BLaER1 treated with 17β-estradiol and CSF1 and Interleukin-3, amounts not matched to agents 10 nM and 100 nM (cell line): ENCODE measurements around the gene KCNH2.

Experiments used
- H3K27ac ChIP-seq, 11 experiments: shearing (Covaris generic); formaldehyde crosslinking; 2 replicates each; pipeline ENCODE4 v1.8.1; 2022
- H3K27me3 ChIP-seq, 11 experiments: shearing (Covaris generic); formaldehyde crosslinking; 2 replicates each; pipeline ENCODE4 v1.8.1; 2022
- H3K36me3 ChIP-seq, 11 experiments: shearing (Covaris generic); formaldehyde crosslinking; 2 replicates each; pipeline ENCODE4 v1.8.1; 2022
- H3K4me1 ChIP-seq, 10 experiments: shearing (Covaris generic); formaldehyde crosslinking; 2 replicates each; pipeline ENCODE4 v1.8.1; 2022
- H3K4me2 ChIP-seq, 11 experiments: shearing (Covaris generic); formaldehyde crosslinking; 2 replicates each; pipeline ENCODE4 v1.8.1; 2022
- H3K4me3 ChIP-seq, 10 experiments: shearing (Covaris generic); formaldehyde crosslinking; 2 replicates each; pipeline ENCODE4 v1.8.1; 2022
- H3K9ac ChIP-seq, 11 experiments: shearing (Covaris generic); formaldehyde crosslinking; 2 replicates each; pipeline ENCODE4 v1.8.1; 2022
- H3K9me3 ChIP-seq, 11 experiments: shearing (Covaris generic); formaldehyde crosslinking; replicated peaks in 1 of 11; 2 replicates each; pipeline ENCODE4 v1.8.1; 2022
- H4K20me1 ChIP-seq, 11 experiments: shearing (Covaris generic); formaldehyde crosslinking; 2 replicates each; pipeline ENCODE4 v1.8.1; 2022
- Cebpa-rat ChIP-seq, 11 experiments: shearing (Covaris generic); IDR thresholded peaks; 2 replicates each; pipeline ENCODE4 v1.8.1; 2022

KCNH2 gene

DNA sequence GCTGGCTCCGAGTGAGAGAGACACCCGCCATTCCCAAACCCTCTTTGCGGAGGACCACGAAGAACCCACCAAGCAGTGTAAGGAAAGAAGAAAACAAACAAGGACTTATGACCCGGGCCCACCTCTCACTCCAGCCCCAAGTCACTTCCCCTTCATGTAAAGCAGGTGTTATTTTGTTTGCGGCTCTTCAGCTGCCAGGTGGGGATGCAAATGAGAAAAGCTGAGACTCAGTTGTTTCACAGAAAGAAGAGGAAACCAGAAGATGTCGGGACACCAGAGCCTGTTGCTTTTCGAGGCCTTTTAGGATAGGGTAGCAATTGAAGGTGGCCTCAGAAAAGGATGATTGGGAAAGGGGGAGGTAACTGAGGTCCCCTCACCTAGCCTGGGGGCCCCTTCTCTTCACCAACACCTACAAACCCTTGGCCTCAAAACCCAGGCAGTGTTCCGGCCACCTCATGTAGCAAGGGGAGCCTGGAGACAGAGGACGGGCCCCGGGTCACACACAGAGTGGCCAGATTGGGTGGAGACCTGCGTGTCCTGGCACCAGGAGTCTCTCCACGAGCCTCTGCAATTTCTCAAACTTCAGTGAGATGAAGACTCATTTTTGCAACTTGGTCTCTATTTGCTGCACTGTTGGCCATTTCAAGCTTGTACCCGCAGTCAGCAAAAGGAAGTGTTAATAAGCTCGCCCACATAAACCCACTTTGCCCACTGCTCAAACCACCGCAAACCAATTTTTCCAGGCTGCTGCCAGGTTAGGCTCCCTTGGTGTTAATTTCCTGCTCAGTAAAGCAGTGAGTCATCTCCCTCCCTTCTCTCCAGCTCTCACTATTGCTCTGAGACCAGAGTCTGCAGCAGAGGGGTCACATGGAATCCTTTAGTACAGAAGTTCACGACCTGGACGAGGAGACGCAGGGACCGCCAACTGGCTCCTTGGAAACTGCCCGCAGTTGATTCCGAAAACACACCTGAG is 80.3 kb downstream of the KCNH2 start:
- no peak overlapping the region for H3K4me3 ChIP-seq
- peaks cover 0 to 21% (median 13%) of the 10 kb centered on the region in 11 experiments; a peak in 10 of 22 replicates for H3K27me3 ChIP-seq
- TF ChIP-seq Cebpa-rat (IDR thresholded peaks at IDR 0.05): no peak
- H4K20me1 ChIP-seq: peaks cover 0 to 13% (median 0%) of the 10 kb centered on the region in 11 experiments; a peak in 2 of 22 replicates
- H3K27ac ChIP-seq: no peak overlapping the region
- H3K9me3 ChIP-seq: peaks cover 17 to 22% (median 21%) of the 10 kb centered on the region in 11 experiments
- H3K4me2 ChIP-seq: peak overlapping the region in 9 of 11 experiments; percentile 6 to 52 (median 29); a peak in 13 of 22 replicates
- no peaks in the 10 kb centered on the region for H3K36me3 ChIP-seq
- peaks cover 9 to 28% (median 13%) of the 10 kb centered on the region in 10 experiments; a peak in 14 of 20 replicates for H3K4me1 ChIP-seq
- H3K9ac ChIP-seq: no peak overlapping the region

DNA sequence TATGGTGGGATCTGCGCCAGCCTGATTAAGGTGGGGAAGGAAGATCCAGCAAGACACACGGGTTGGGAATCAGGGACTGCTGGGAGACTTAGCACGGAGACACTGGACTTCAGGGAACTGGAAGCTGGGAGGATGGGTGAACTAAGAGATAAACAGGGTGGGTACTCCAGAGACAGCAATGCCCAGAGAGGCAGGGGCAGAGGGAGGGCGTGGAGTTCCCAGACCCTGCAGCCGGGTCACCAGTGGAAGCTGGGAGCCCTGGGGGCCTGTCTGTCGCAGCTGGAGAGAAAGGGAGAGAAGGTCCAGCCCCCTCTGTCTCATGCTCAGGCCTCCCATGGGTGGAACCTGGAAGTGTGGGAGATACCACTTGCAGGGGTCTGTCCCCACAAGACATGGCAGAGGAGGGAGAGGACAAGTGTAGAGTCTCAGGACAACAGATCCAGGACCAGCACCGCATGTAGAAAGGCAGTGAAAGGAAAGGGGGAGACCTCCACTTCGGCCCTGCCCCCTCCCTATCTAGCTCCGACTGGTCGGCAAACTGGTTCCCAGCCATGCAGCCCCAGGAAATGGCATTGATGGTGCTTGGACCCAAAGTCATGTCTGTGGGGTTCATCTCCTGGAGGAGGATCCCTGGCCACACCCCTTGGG is 81.4 kb downstream of the KCNH2 start:
- H3K27ac ChIP-seq: no peak overlapping the region
- H3K4me3 ChIP-seq: no peak overlapping the region
- peaks cover 0 to 21% (median 13%) of the 10 kb centered on the region in 11 experiments; a peak in 10 of 22 replicates for H3K27me3 ChIP-seq
- peaks cover 17 to 30% (median 26%) of the 10 kb centered on the region in 11 experiments for H3K9me3 ChIP-seq
- H3K4me1 ChIP-seq: peaks cover 9 to 28% (median 13%) of the 10 kb centered on the region in 10 experiments; a peak in 14 of 20 replicates
- H3K9ac ChIP-seq: no peak overlapping the region
- H3K4me2 ChIP-seq: no peak overlapping the region
- no peak for TF ChIP-seq Cebpa-rat (IDR thresholded peaks at IDR 0.05)
- no peaks in the 10 kb centered on the region for H3K36me3 ChIP-seq
- peaks cover 0 to 13% (median 0%) of the 10 kb centered on the region in 11 experiments; a peak in 2 of 22 replicates for H4K20me1 ChIP-seq

DNA sequence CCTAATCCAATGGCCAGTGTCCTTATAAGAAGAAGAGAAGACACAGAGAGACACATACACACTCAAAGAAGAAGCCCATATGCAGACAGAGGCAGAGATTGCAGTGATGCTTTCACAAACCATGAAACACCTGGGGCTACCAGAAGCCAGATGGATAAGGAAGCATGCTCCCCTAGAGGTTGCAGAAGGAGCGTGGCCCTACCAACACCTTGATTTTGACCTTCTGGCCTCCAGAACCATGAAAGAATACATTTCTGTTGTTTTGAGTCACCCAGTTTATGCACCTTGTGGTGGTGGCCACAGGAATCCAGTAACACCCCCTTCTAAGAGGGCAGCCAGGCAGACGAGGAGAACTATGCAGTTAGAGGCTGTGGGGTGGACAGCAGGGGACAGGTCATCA is 82.3 kb downstream of the KCNH2 start:
- Histone ChIP-seq H3K27me3 (peaks cover 0 to 21% (median 13%) of the 10 kb centered on the region in 11 experiments; a peak in 10 of 22 replicates), H3K4me1 (peaks cover 7 to 28% (median 13%) of the 10 kb centered on the region in 10 experiments; a peak in 14 of 20 replicates), H3K27ac (no peak overlapping the region), H3K4me2 (no peak overlapping the region), H3K4me3 (no peak overlapping the region), H3K9me3 (peaks cover 17 to 30% (median 26%) of the 10 kb centered on the region in 11 experiments), H3K36me3 (no peaks in the 10 kb centered on the region), H4K20me1 (peaks cover 0 to 13% (median 0%) of the 10 kb centered on the region in 11 experiments; a peak in 2 of 22 replicates), H3K9ac (no peak overlapping the region)
- TF ChIP-seq Cebpa-rat (IDR thresholded peaks at IDR 0.05): no peak
